SK-N-SH (cell line): ENCODE results near the gene GDNF.

Experiments used
- CTCF ChIP-seq: fragments of 200-600 bp; sonication (generic); IDR thresholded peaks from 2 replicates; pipeline ENCODE4 v1.6.1; 2017; ENCODE audit warnings: antibody characterized with exemption, mild to moderate bottlenecking, moderate library complexity
- MAX ChIP-seq: IDR thresholded peaks from 2 replicates; pipeline ENCODE4 v1.4.0; 2012; ENCODE audit warnings: low read depth
- POLR2AphosphoS5 ChIP-seq: IDR thresholded peaks from 2 replicates; pipeline ENCODE4 v1.6.1; 2012; ENCODE audit warnings: low read depth, low read length
- ZBTB33 ChIP-seq: IDR thresholded peaks from 2 replicates; pipeline ENCODE4 v1.4.0; 2012; ENCODE audit warnings: low read depth, borderline replicate concordance

- TF ChIP-seq POLR2AphosphoS5 (no peak), CTCF (no peak), MAX (no peak), ZBTB33 (no peak)
These were observed 62.3 kb downstream of the GDNF start for GRCh38 chr5:37777432-37778130.
